GM21526 (cell line): ENCODE results near the gene RASSF10.

Experiments
- ATAC-seq: cut with Tn5 transposase; IDR thresholded peaks from one replicate; pipeline ENCODE4 v1.9.1; 2021; ENCODE audit warnings: moderate library complexity; ENCODE audit not compliant: unreplicated experiment, low FRiP score

The RASSF10 gene

DNA sequence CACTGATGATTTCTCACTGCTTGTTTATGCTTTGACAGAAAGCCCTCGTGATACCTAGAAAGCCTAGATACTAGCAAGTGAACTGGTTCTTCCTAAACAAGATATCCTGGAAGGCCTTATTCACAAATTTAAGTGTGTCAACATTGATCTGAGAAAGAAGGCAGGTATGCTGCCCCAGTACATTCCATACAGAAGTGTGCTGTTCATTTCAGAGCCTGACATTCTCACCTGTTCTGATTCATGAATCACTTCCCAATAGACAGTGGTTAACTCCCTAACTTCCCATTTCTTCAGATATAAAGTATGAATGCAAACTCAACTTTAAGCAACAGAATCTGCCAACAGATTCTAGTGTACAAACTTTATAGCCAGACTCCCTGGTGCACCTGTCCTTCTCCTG lies 15.5 kb upstream of the RASSF10 start:
- no peak for ATAC-seq

DNA sequence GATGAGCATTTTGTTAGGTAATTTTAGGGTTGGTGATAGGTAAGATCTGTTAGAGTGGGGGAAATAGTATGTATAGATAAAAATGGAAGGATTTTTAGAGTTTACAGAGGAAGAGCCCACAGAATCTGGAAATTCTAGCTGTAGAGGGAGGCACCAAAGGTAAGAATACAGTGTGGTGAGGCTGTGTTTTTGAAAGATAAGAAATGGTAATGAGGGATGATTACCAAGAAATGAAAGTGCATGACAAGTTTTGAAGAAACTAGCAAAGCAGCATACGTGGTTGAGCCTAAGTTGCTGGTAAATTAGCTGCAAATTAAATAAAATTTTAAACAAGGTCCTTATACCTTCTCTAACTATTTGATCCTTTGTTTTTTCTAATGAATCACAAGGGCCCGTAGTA lies 14.6 kb upstream of the RASSF10 start:
- no peak for ATAC-seq

DNA sequence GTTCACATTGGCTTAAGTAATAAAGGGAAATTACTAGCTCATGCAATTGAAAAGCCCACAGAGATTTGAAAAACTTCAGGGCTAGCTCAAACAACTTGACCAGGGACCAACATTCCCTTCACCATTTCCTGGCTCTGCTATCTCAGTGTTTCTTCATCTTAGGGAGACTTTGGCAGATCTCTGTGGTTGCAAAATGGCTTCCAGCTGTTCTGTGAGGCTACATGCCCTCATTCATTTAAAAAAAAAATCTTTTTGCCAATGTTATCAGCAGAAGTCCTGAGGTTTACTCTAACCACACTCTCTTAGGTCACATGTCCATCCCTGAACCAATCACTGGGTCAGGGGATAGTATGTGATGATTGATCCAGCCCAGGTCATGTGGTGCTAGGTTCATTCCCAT lies 13.9 kb upstream of the RASSF10 start:
- no peak for ATAC-seq

DNA sequence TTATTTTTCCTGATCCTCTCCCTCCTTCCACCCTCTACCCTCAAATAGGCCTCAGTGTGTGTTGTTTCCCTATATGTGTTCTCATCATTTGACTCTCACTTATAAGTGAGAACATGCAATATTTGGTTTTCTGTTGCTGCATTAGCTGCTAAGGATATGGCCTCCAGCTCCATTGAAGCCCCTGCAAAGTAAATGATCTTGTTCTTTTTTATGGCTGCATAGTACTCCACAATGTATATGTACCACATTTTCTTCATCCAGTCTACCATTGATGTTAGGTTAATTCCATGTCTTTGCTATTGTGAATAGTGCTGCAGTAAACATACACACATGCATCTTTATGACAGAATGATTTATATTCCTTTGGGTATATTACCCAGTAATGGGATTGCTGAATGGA lies 13.3 kb upstream of the RASSF10 start:
- ATAC-seq = no peak

DNA sequence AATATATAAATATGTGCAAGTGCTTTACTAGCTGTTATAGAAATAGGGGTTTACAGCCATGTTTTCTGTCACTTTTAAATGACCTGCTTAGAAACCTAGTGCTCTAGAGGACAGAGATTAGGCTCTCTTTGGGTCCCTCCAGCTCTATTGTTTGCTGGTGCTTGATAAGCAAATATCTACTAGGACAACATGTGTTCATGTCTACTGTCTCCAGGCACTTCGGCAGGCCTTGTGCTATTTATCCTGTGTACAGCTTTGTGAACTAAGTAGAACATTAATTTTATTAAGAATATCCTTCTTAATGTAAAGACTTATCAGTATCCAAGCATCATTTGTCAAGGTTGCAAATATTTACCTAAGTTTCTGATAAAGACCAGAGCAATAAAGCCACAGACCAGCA lies 11.9 kb upstream of the RASSF10 start:
- ATAC-seq = no peak

DNA sequence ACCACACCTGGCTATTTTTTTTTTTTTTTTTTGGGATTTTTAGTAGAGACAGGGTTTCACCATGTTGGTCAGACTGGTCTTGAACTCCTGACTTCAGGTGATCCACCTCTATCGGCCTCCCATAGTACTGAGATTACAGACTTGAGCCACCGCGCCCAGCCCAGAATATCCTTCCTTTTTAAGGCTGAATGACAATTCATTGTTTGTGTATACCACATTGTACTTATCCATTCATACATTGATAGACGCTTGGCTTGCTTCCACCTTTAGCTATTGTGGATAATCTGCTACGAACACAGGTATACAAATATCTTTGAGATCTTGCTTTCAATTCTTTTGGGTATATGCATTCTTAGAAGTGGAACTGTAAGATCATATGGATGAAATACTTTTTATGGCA lies 10.8 kb upstream of the RASSF10 start:
- ATAC-seq = no peak

DNA sequence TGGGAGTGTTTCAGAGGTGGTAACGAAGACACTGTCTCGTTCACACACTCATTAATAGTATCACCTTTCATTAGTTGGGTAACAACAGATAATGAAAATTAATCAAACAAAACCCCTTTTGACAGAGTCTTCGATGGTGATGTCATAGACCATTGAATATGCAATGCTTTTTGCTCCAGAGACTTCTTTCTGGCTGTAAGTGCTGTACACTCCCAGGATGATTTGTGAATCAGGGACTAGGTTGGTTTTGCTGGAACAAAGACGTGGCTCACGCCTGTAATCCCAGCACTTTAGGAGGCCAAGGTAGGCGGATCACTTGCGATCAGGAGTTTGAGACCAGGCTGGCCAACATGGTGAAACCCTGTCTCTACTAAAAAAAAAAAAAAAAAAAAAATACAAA lies 9.5 kb upstream of the RASSF10 start:
- ATAC-seq = no peak

DNA sequence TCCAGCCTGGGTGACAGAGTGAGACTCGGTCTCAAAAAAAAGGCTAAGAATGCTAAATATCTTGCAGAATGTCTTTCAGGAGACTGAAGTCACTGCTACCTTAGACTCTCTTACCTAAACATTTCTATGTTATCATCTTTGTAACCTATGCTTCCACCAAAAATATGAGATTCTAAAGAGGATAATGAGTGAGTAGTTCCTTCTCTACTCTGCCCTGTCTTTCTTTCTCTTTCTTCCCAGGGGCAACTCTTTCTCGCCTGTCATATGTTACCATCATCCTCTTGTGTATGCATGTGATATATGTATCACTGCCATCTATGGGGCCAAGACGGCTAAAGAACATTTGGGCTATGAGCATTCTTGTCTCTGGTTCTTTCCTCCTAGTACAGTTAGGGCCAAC lies 9.0 kb upstream of the RASSF10 start:
- ATAC-seq = no peak

DNA sequence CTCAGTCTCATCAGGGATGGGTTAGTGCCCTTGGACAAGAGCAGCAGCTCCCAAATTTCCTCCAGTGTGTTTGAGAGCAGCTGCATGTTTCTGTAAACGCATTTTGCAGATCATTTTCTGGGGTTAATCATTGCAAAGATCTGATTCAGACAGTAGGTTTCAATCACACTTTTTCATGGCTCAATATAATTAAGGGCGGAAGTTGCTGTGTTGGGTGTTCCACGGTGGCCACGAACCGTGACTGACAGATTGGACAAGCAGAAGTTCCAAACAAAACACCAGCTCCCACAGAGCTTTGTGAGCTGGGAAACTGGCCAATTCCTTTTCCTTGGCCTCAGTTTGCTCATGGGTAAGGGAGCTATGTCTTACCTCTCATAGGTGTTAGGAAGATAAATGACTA lies 8.4 kb upstream of the RASSF10 start:
- ATAC-seq = no peak

DNA sequence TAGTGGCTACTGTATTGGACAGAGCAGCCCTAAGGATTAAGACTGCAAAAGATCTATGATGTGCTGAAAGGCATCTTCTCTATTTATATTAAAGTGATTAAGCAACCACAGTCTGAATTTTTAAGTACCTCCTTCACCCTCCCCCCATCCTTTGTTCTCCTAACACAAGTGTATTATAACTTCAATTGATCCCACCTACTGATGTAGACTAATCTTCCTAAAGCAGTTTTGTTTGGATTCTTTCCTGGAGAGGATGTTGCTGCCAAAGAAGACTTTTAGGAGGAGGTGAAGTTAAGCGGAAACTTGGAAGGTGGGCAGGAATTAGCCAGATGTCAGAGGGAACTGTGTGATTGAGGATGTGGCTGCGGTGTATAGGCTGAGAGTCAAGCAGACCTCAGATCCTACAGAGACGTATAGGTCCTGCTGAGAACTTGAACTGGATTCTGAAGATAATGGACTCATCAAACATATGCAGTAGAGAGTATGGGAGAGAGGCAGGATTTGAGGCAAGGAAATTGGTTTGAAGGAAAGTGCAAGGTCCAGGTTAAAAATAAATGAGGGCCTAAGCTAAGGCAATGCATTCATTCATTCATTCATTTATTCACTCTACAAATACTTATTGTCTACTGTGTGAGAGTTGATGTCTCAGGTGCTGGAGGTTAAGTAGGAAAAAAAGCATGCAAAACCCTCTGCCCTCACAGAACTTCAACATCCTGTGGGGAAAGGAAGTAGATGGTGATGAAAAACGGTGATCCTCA lies 5.2 kb upstream of the RASSF10 start:
- no peak for ATAC-seq

DNA sequence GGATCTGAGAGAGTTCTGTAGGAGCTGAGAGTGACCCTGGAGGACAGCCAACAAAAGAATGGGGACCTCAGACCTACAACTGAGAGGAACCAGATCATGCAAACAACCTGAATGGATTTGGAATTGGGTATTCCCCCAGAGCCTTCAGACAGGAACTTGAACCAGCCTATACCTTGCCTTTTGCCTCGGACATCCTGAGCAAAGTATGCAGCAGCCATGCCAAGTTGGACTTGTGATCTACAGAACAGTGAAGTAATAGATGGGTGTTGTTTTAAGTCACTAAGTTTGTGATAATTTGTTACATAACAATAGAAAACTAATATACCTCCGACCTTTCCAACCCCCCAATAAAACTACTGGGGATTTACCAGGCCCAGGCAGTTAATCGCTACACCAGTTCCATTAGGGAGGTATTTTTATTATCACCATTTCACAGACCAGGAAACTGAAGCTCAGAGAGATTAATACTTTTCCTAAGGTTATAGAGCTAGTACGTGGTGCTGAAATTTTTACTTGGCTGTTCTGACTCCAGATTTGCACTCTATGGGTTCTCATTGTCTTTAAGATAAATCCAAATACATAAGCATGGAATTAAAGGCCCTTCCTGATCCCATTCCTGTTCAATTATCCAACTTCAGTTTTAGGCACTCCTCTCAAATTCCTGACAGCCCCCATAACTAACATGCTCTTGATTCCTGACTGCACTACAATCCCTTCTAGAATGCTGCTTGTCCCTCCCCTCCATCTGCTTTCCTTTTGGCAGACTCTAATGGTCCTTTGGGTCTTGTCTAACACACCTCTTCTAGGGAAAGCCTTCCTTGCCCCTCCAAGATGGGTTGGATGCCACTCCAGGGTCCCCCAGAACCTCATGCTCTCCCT lies 1.7 kb upstream of the RASSF10 start:
- no peak for ATAC-seq

DNA sequence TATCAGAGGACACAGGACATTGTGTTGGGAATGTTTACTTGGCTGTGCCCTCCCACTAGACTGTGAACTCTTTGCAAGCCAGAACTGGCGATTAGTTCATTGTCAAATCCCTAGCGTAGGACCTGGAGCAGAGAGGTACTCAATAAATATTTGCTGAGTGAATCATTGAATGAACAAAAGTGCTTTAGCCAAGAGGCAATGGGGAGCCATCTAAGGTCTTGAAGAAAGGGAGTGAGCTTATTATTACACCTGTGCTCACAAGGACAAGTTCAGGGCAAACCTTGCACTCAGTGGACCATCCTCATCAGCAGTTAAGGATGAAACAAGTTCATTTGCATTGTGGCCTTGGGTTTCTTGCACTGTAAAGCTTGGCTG lies 1.1 kb upstream of the RASSF10 start:
- ATAC-seq = no peak

DNA sequence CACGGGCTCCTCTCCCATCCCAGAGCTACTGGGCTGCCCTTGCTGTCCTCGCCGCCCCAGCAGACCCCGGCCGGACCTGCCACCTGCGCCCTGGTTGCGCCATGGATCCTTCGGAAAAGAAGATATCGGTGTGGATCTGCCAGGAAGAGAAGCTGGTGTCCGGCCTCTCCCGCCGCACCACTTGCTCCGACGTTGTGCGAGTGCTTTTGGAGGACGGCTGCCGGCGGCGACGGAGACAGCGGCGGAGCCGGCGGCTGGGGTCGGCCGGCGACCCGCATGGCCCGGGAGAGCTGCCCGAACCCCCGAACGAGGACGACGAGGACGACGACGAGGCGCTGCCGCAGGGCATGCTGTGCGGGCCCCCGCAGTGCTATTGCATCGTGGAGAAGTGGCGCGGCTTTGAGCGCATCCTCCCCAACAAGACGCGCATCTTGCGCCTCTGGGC lies 382 bp downstream of the RASSF10 start:
- no peak for ATAC-seq

DNA sequence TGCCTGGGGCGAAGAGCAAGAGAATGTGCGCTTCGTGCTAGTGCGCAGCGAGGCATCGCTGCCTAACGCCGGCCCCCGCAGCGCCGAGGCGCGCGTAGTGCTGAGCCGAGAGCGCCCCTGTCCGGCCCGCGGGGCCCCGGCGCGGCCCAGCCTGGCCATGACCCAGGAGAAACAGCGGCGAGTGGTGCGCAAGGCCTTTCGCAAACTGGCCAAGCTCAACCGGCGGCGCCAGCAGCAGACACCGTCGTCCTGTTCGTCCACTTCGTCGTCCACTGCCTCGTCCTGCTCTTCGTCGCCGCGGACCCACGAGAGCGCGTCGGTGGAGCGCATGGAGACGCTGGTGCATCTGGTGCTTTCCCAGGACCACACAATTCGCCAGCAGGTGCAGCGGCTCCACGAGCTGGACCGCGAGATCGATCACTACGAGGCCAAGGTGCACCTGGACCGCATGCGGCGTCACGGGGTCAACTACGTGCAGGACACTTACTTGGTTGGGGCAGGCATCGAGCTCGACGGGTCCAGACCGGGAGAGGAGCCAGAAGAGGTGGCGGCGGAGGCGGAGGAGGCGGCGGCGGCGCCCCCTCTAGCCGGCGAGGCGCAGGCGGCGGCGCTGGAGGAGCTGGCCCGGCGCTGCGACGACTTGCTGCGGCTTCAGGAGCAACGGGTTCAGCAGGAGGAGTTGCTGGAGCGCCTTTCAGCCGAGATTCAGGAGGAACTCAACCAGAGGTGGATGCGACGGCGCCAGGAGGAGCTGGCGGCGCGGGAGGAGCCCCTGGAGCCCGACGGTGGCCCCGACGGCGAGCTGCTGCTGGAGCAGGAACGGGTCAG lies 1.0 kb downstream of the RASSF10 start:
- no peak for ATAC-seq

DNA sequence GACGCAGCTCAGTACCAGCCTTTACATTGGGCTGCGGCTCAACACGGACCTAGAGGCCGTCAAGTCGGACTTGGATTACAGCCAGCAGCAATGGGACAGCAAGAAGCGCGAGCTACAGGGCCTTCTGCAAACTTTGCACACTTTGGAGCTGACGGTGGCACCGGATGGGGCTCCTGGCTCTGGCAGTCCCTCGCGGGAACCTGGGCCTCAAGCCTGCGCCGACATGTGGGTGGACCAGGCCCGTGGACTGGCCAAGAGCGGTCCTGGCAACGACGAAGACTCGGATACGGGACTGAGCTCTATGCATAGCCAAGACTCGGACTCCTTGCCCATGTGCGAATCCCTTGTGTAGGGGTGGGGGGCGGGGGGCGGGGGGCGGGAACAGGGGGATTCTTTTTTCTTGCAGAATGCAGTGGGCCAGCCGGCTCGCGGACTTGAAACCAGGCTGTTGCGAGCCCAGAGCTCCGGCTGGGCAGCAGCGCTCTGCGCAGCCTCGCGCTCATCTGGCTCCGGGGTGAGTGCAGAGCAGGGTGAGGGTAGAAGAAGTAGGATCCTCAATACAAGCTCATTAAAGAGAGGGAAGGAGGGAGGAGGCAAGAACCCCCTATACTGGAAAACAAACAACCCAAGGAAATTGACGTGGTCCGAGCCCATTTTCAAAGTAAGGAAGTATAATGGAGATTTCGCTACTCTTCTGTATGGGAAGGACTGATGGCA lies 1.8 kb downstream of the RASSF10 start:
- no peak for ATAC-seq

DNA sequence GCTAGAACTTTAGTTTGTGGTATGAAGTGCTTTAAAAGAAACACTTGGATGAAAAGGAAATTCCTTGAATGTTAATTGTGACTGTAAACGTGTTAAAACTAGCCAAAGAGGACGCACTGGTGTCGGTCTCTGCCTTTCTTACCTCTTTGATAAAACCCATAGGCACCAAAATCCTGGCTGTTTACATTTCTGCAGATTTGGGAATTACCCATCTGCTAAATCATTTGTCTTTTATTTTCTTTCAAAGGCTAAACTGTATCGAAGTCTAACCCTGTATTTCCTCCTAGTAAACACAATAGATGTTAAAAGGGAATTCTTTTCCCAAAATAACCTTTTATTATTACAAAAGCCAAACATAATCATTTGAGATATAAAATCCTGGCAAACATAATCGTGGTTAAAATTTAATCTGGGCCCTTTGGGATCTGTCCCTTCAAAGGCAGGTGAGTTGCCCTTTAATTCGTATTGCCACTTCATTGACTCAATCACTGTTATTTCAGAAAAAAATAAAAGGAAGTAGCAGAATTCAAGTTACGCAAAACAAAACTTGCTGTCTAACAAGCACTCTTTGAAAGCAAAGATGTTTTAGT lies 2.4 kb downstream of the RASSF10 start:
- no peak for ATAC-seq

DNA sequence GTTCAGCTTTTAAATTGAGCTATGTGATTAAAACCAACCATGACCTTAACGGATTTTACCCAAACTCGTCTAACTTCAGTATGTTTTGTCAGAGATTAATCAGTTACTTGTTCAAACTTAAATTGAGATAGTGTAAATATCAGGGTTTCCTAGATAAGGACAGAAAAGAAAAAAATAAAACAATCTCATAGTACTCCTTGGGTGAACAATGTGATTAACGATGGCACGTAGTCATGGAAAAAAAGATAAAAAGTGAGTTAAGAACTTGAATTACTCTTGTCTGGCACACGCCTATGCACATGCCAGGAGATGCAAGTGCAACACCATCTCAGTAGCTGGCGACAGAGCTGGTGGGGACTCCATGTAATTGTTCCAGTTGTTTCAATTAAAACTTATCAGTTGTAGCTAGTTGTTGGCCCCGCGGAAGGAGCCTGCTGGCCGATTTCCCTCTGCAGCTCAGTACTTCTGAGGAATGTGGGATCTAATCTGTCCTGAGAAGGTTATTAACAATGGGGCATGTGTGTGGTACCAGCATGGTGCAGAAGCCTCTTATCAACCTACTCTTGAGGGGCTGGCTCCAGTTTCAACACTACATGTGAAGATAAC lies 3.0 kb downstream of the RASSF10 start:
- ATAC-seq = no peak

DNA sequence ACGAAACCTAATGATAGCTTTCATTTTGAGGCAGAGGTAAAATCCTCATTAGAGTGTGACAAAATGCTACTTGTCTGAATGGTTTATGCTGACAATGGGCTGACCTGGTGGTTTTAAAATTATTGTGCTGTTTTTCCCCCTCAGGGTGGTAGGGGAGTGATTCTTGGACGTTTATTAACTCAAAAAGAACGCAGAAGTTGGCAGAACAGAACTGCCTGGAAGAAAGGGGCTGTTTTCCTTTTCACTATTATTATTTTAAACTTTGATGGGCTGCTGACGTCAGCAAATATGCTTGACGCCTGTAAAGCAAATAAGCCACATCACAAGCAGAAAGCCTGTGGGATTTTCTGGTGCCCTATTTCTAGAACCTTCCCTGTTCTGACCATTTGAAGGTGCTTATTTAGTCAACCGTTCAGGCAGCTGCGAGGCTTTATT lies 4.0 kb downstream of the RASSF10 start:
- ATAC-seq = no peak

DNA sequence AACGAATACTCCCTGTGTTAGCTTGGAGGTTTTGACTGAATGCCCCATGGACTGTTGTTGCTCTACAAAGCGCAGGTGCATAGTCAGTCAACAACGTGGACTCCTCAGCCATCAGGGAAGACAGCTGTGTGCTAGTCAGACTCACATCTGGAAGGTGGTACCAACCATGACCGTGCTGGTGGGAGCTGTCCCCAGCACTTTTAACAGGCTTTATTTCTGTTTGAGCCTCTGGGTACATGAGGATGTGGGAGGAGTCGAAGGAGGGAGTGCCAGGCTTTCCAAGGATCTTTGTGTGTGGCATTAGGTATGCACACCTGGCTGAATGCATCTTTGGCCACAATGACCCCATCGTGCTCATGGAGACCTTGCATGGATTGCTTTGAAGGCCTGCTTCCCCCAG lies 6.6 kb downstream of the RASSF10 start:
- ATAC-seq = no peak

DNA sequence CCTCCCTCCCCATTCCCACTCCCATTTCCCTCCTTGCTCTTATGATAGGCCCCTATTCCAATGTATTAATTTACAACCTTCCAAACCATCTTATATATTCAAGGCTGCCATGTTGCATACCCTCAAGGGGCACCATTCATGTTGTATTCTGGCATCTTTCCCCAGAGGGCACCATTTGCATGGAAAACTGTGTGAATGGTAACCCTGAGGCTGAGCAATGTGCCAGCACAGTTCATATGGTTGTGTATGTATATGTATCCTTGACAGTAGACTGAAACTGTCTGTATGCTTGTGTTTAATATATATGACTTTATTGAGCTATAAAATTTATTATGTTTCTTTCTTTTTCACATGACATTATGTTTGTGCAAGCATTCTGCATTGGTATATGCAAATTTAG lies 7.3 kb downstream of the RASSF10 start:
- no peak for ATAC-seq
